DOHH2 (cell line): ENCODE results near the gene FRY.

ENCODE experiments used
- EZH2phosphoT487 ChIP-seq: fragments of 200-600 bp; sonication (generic); IDR thresholded peaks from 2 replicates; pipeline ENCODE4 v1.6.1; 2017; ENCODE audit warnings: borderline replicate concordance, mild to moderate bottlenecking, antibody characterized with exemption, low read length, moderate library complexity, mixed read lengths
- TF ChIP-seq, protein P1 (sequence below): fragments of 200-600 bp; sonication (generic); IDR thresholded peaks from one replicate; pipeline ENCODE4 v1.5.1; 2014; ENCODE audit warnings: antibody characterized with exemption, mild to moderate bottlenecking, low read depth, low read length; ENCODE audit not compliant: poor library complexity, severe bottlenecking

DNA sequence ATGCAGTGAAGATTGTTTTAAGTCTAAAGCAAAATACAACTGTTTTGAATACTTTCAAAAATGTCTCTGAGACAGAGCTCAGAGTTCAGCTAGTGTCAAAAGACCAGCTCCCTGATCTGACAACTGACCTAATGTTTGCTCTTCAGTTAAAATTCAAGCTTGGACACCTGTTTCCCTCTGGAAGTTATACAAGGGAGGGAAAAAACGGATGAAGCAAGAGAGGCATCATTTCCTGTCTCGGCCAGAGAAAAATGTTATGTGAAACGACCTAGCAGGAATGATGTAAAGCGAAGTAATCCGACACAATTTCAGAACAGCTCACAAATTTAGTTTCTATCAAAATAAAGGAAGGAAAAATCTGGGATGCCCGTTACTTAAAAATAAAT is 224.1 kb downstream of the FRY start:
- TF ChIP-seq, protein P1, sequence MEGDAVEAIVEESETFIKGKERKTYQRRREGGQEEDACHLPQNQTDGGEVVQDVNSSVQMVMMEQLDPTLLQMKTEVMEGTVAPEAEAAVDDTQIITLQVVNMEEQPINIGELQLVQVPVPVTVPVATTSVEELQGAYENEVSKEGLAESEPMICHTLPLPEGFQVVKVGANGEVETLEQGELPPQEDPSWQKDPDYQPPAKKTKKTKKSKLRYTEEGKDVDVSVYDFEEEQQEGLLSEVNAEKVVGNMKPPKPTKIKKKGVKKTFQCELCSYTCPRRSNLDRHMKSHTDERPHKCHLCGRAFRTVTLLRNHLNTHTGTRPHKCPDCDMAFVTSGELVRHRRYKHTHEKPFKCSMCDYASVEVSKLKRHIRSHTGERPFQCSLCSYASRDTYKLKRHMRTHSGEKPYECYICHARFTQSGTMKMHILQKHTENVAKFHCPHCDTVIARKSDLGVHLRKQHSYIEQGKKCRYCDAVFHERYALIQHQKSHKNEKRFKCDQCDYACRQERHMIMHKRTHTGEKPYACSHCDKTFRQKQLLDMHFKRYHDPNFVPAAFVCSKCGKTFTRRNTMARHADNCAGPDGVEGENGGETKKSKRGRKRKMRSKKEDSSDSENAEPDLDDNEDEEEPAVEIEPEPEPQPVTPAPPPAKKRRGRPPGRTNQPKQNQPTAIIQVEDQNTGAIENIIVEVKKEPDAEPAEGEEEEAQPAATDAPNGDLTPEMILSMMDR = no peak
- TF ChIP-seq EZH2phosphoT487 = no peak
